IPS-NIHi7 (cell line): Measurements from ENCODE around the gene GGTLC2.
A peak's percentile ranks its signal among the peaks of the same experiment; 100 is the strongest.

ENCODE experiments used
- DNase-seq: peaks from one replicate; pipeline ENCODE4 v3.0.0; 2012; ENCODE audit warnings: mixed read lengths; ENCODE audit errors: extremely low spot score

GGTLC2 gene

GRCh38 chr22:22689621-22690345 lies 45.4 kb downstream of the GGTLC2 start:
- DNase-seq, result no peak

GRCh38 chr22:22691055-22691454 lies 46.6 kb downstream of the GGTLC2 start:
- no peak for DNase-seq

DNA sequence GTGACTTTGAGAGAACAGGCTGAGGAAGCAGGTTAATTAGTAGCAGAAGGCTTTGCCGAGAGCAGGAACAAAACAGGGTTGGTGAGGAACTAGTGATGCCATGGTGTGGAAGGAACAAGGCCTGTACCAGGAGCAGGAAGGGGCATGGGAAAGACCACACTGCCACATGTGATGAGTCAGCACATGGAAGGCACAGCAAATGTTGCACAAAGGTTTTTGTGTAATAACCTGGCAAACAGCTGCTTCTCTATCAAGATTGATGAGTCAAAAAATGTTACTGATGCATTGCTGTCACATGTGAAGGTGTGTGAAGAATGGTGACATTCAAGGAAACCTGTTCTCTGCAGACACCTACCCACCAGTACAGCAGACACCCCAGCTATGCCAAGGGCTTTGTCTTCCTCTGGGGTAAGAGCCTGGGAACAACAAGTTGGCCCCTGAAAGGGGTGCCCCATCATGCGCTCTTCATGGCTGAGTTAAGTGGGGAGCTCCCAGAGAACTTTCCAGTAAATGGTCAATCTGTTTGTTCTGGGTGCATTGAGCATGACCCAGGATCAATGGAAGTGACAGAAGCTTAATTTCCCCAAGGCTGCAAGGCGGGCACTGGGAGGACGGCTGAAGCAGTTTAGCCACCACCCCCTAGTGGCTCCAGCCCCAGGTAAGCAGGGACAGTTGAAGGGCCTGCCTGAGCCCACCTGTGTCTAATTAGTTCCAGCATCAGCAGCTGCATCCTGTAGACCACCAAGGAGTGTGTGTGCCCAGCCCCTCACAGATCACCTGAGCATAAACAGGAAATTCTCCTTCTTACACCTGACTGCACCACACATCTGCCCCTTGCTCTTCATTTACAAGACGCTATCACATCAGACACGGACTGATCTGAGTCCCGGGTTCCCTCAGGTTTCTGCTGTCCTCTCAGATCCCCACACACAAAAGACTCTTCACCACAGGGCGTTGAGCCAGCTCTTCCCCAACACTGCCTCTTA lies 47.6 kb downstream of the GGTLC2 start:
- no peak for DNase-seq

DNA sequence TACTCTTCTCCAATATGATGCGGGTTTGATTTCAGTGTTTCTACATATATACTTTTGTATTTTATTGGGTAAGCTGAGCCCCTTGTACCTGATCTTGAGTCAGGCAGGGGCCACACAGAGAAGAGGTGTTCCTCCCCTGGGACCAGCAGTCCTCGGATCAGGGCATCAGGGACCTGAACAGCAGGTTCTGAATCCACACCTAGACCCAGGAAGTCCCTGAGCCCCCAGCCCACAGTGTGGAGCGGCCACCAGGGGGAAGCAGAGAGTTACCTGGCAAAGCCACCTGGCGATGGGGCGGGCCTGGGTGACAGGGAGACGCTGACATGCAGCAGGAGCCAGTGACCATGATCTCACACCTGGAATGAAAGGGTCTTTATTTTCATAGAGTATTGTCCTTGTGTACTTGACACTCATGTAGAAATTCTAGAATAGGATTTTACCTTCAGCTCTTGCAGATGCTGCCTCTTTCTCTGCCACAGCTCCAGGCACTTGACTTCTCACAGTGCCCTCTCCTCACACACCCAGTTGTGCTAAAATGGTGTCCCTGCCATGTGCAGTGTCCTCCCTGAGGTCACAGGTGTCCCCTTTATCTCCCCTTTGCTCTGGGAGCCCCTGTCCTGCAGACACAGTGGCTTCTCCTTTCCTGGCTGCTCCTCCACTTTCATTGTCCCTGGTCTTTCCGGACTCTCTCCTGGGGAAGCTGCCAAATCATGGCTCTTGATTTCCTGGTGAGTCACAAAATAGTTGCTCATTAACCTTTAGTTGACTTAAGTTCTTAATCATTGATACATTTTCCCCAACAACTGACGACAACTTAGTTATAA lies 48.5 kb downstream of the GGTLC2 start:
- peak; percentile 89 for DNase-seq

DNA sequence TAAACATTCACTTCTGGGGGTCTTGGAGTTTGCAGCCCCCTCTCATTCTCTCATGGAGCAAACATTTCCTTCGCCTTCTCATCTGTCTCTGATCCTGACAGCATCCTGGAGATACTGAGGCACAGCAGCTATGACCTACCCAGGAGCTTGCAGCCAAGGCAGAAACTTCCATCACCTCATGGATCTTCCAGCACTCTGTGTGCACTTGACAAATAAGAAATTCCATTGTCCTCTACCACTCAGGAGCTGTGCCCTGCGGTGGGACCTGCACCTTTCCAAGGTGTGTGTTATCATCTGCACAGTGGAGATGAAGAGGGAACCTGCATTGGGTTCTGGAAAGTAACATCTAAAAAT lies 49.1 kb downstream of the GGTLC2 start:
- DNase-seq, result no peak

DNA sequence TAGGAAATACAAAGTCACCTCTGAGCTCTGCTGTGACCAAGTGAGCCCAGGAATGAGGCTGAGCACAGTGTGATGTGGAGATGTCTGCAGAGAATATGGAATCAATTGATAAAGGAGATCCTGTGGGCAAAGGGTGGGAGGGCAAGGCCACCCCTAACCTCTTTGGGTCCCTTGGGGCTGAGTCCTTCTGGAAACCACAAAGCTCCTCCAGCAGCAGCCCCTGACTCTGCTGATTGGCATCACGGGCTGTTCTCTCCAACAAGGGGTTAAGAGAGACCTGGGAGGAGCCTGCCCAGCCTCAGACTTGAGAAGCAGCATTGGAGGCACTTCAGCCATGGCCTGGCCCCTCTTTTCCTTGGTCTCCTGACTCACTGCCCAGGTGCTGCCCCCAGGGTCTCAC lies 49.7 kb downstream of the GGTLC2 start:
- no peak for DNase-seq

- DNase-seq, result no peak
Observed at GRCh38 chr22:22696104-22696503, 51.7 kb downstream of the GGTLC2 start.
